COR-L47 (cell line): Measurements from ENCODE around the gene SMAD3.

ENCODE experiments used
- DNase-seq: peaks from one replicate; lab custom pipeline; 2025; lab: John Stamatoyannopoulos, UW

SMAD3 gene

GRCh38 chr15:67199881-67200763, 134.7 kb downstream of the SMAD3 start:
- no peak for DNase-seq

GRCh38 chr15:67201136-67201535, 135.7 kb downstream of the SMAD3 start:
- no peak for DNase-seq

- DNase-seq: no peak
Observed at GRCh38 chr15:67202091-67202490, 136.7 kb downstream of the SMAD3 start.

- DNase-seq: no peak
Observed at GRCh38 chr15:67202991-67203390, 137.6 kb downstream of the SMAD3 start.

GRCh38 chr15:67207555-67208207, 142.3 kb downstream of the SMAD3 start:
- DNase-seq: no peak

- no peak for DNase-seq
Observed at GRCh38 chr15:67208396-67208795, 143.0 kb downstream of the SMAD3 start.

GRCh38 chr15:67210555-67211168, 145.3 kb downstream of the SMAD3 start:
- no peak for DNase-seq

- no peak for DNase-seq
Observed at GRCh38 chr15:67212684-67213367, 147.4 kb downstream of the SMAD3 start.

- no peak for DNase-seq
Observed at GRCh38 chr15:67215102-67215501, 149.7 kb downstream of the SMAD3 start.

- no peak for DNase-seq
Observed at GRCh38 chr15:67216859-67217258, 151.5 kb downstream of the SMAD3 start.

- DNase-seq: no peak
Observed at GRCh38 chr15:67218428-67218827, 153.0 kb downstream of the SMAD3 start.

- no peak for DNase-seq
Observed at GRCh38 chr15:67219288-67219687, 153.9 kb downstream of the SMAD3 start.

- DNase-seq: no peak
Observed at GRCh38 chr15:67224889-67225288, 159.5 kb downstream of the SMAD3 start.

- DNase-seq: no peak
Observed at GRCh38 chr15:67225336-67225735, 159.9 kb downstream of the SMAD3 start.

GRCh38 chr15:67227431-67227830, 162.0 kb downstream of the SMAD3 start:
- DNase-seq: no peak

- DNase-seq: no peak
Observed at GRCh38 chr15:67227846-67228245, 162.4 kb downstream of the SMAD3 start.

GRCh38 chr15:67228286-67228685, 162.9 kb downstream of the SMAD3 start:
- no peak for DNase-seq

- DNase-seq: no peak
Observed at GRCh38 chr15:67230504-67230903, 165.1 kb downstream of the SMAD3 start.

GRCh38 chr15:67232591-67232990, 167.2 kb downstream of the SMAD3 start:
- DNase-seq: no peak

GRCh38 chr15:67240235-67241131, 175.1 kb downstream of the SMAD3 start:
- DNase-seq: peak; percentile 56

- no peak for DNase-seq
Observed at GRCh38 chr15:67241132-67241855, 175.9 kb downstream of the SMAD3 start.
